ENCODE measurements around the gene DIPK1A.
A peak's percentile ranks its signal among the peaks of the same experiment; 100 is the strongest.

Gene DIPK1A

GRCh38 chr1:92922356-92923035, 38.8 kb downstream of the DIPK1A start:
- Histone ChIP-seq H3K27ac (ENCODE audit: low read depth, low read length) (peak overlapping the region; percentile 82), H3K9ac (ENCODE audit: low read length in 5 of 5) (peak overlapping the region in 1 of 5 donors; percentile 52), H3K9me3 (ENCODE audit: control insufficient read depth in 5 of 5, low read length in 5 of 5) (no peaks in the 10 kb centered on the region), H3K36me3 (ENCODE audit: control insufficient read depth in 5 of 5, insufficient read depth in 5 of 5, low read length in 5 of 5) (no peaks in the 10 kb centered on the region), H3K27me3 (ENCODE audit: control insufficient read depth in 5 of 5, insufficient read depth in 4 of 5, low read length in 5 of 5) (no peaks in the 10 kb centered on the region), H3K4me1 (ENCODE audit: control insufficient read depth in 5 of 5, insufficient read depth in 5 of 5, low read length in 5 of 5) (peaks cover 2 to 31% (median 22%) of the 10 kb centered on the region in 5 donors), H3K4me3 (ENCODE audit: low read depth in 1 of 5, low read length in 5 of 5) (peak overlapping the region in 3 of 5 donors; percentile 14 to 48 (median 23))

- no peaks in the 10 kb centered on the region for H3K36me3 ChIP-seq (ENCODE audit: control insufficient read depth in 5 of 5, insufficient read depth in 5 of 5, low read length in 5 of 5)
- H3K9me3 ChIP-seq (ENCODE audit: control insufficient read depth in 5 of 5, low read length in 5 of 5) = no peaks in the 10 kb centered on the region
- H3K27me3 ChIP-seq (ENCODE audit: control insufficient read depth in 5 of 5, insufficient read depth in 4 of 5, low read length in 5 of 5) = no peaks in the 10 kb centered on the region
- peaks cover 2 to 31% (median 22%) of the 10 kb centered on the region in 5 donors for H3K4me1 ChIP-seq (ENCODE audit: control insufficient read depth in 5 of 5, insufficient read depth in 5 of 5, low read length in 5 of 5)
- no peak overlapping the region for H3K4me3 ChIP-seq (ENCODE audit: low read depth in 1 of 5, low read length in 5 of 5)
- H3K9ac ChIP-seq (ENCODE audit: low read length in 5 of 5) = no peak overlapping the region
- peak overlapping the region; percentile 82 for H3K27ac ChIP-seq (ENCODE audit: low read depth, low read length)
These were observed 39.9 kb downstream of the DIPK1A start for GRCh38 chr1:92921031-92922023.

GRCh38 chr1:92916899-92917298, 44.4 kb downstream of the DIPK1A start:
- Histone ChIP-seq H3K27me3 (ENCODE audit: control insufficient read depth in 5 of 5, insufficient read depth in 4 of 5, low read length in 5 of 5) (no peaks in the 10 kb centered on the region), H3K27ac (ENCODE audit: low read depth, low read length) (no peak overlapping the region), H3K4me3 (ENCODE audit: low read depth in 1 of 5, low read length in 5 of 5) (no peak overlapping the region), H3K9me3 (ENCODE audit: control insufficient read depth in 5 of 5, low read length in 5 of 5) (no peaks in the 10 kb centered on the region), H3K9ac (ENCODE audit: low read length in 5 of 5) (no peak overlapping the region), H3K36me3 (ENCODE audit: control insufficient read depth in 5 of 5, insufficient read depth in 5 of 5, low read length in 5 of 5) (no peaks in the 10 kb centered on the region), H3K4me1 (ENCODE audit: control insufficient read depth in 5 of 5, insufficient read depth in 5 of 5, low read length in 5 of 5) (peaks cover 2 to 17% (median 8%) of the 10 kb centered on the region in 5 donors)

GRCh38 chr1:92915547-92915946, 45.7 kb downstream of the DIPK1A start:
- no peaks in the 10 kb centered on the region for H3K27me3 ChIP-seq (ENCODE audit: control insufficient read depth in 5 of 5, insufficient read depth in 4 of 5, low read length in 5 of 5)
- no peaks in the 10 kb centered on the region for H3K9me3 ChIP-seq (ENCODE audit: control insufficient read depth in 5 of 5, low read length in 5 of 5)
- peaks cover 0 to 4% (median 0%) of the 10 kb centered on the region in 5 donors for H3K4me1 ChIP-seq (ENCODE audit: control insufficient read depth in 5 of 5, insufficient read depth in 5 of 5, low read length in 5 of 5)

GRCh38 chr1:92913093-92913819, 48.0 kb downstream of the DIPK1A start:
- H3K9ac ChIP-seq (ENCODE audit: low read length in 5 of 5) = no peak overlapping the region
- no peak overlapping the region for H3K27ac ChIP-seq (ENCODE audit: low read depth, low read length)
- H3K27me3 ChIP-seq (ENCODE audit: control insufficient read depth in 5 of 5, insufficient read depth in 4 of 5, low read length in 5 of 5) = no peaks in the 10 kb centered on the region
- peaks cover 0 to 8% (median 0%) of the 10 kb centered on the region in 5 donors for H3K4me1 ChIP-seq (ENCODE audit: control insufficient read depth in 5 of 5, insufficient read depth in 5 of 5, low read length in 5 of 5)
- no peaks in the 10 kb centered on the region for H3K36me3 ChIP-seq (ENCODE audit: control insufficient read depth in 5 of 5, insufficient read depth in 5 of 5, low read length in 5 of 5)
- H3K9me3 ChIP-seq (ENCODE audit: control insufficient read depth in 5 of 5, low read length in 5 of 5) = no peaks in the 10 kb centered on the region
- H3K4me3 ChIP-seq (ENCODE audit: low read depth in 1 of 5, low read length in 5 of 5) = no peak overlapping the region

More at GRCh38 chr1:92915547-92915946, 45.7 kb downstream of the DIPK1A start:
- H3K36me3 ChIP-seq (ENCODE audit: control insufficient read depth in 5 of 5, insufficient read depth in 5 of 5, low read length in 5 of 5) = no peaks in the 10 kb centered on the region
- H3K9ac ChIP-seq (ENCODE audit: low read length in 5 of 5) = no peak overlapping the region
- no peak overlapping the region for H3K27ac ChIP-seq (ENCODE audit: low read depth, low read length)
- no peak overlapping the region for H3K4me3 ChIP-seq (ENCODE audit: low read depth in 1 of 5, low read length in 5 of 5)

GRCh38 chr1:92910081-92910480, 51.2 kb downstream of the DIPK1A start:
- Histone ChIP-seq H3K9me3 (ENCODE audit: control insufficient read depth in 5 of 5, low read length in 5 of 5) (no peaks in the 10 kb centered on the region), H3K4me3 (ENCODE audit: low read depth in 1 of 5, low read length in 5 of 5) (no peak overlapping the region), H3K27ac (ENCODE audit: low read depth, low read length) (no peak overlapping the region), H3K9ac (ENCODE audit: low read length in 5 of 5) (no peak overlapping the region), H3K4me1 (ENCODE audit: control insufficient read depth in 5 of 5, insufficient read depth in 5 of 5, low read length in 5 of 5) (peaks cover 0 to 8% (median 0%) of the 10 kb centered on the region in 5 donors), H3K36me3 (ENCODE audit: control insufficient read depth in 5 of 5, insufficient read depth in 5 of 5, low read length in 5 of 5) (no peaks in the 10 kb centered on the region), H3K27me3 (ENCODE audit: control insufficient read depth in 5 of 5, insufficient read depth in 4 of 5, low read length in 5 of 5) (no peaks in the 10 kb centered on the region)

GRCh38 chr1:92909321-92909720, 51.9 kb downstream of the DIPK1A start:
- peaks cover 0 to 8% (median 0%) of the 10 kb centered on the region in 5 donors for H3K4me1 ChIP-seq (ENCODE audit: control insufficient read depth in 5 of 5, insufficient read depth in 5 of 5, low read length in 5 of 5)
- H3K4me3 ChIP-seq (ENCODE audit: low read depth in 1 of 5, low read length in 5 of 5) = no peak overlapping the region
- H3K27me3 ChIP-seq (ENCODE audit: control insufficient read depth in 5 of 5, insufficient read depth in 4 of 5, low read length in 5 of 5) = no peaks in the 10 kb centered on the region
- H3K36me3 ChIP-seq (ENCODE audit: control insufficient read depth in 5 of 5, insufficient read depth in 5 of 5, low read length in 5 of 5) = no peaks in the 10 kb centered on the region
- H3K9me3 ChIP-seq (ENCODE audit: control insufficient read depth in 5 of 5, low read length in 5 of 5) = no peaks in the 10 kb centered on the region
- H3K27ac ChIP-seq (ENCODE audit: low read depth, low read length) = no peak overlapping the region
- no peak overlapping the region for H3K9ac ChIP-seq (ENCODE audit: low read length in 5 of 5)

GRCh38 chr1:92907949-92908684, 53.1 kb downstream of the DIPK1A start:
- Histone ChIP-seq H3K36me3 (ENCODE audit: control insufficient read depth in 5 of 5, insufficient read depth in 5 of 5, low read length in 5 of 5) (no peaks in the 10 kb centered on the region), H3K27ac (ENCODE audit: low read depth, low read length) (no peak overlapping the region), H3K4me3 (ENCODE audit: low read depth in 1 of 5, low read length in 5 of 5) (no peak overlapping the region), H3K9me3 (ENCODE audit: control insufficient read depth in 5 of 5, low read length in 5 of 5) (no peaks in the 10 kb centered on the region), H3K27me3 (ENCODE audit: control insufficient read depth in 5 of 5, insufficient read depth in 4 of 5, low read length in 5 of 5) (no peaks in the 10 kb centered on the region), H3K9ac (ENCODE audit: low read length in 5 of 5) (no peak overlapping the region), H3K4me1 (ENCODE audit: control insufficient read depth in 5 of 5, insufficient read depth in 5 of 5, low read length in 5 of 5) (peaks cover 0 to 8% (median 0%) of the 10 kb centered on the region in 5 donors)

GRCh38 chr1:92903765-92904164, 57.5 kb downstream of the DIPK1A start:
- Histone ChIP-seq H3K4me1 (ENCODE audit: control insufficient read depth in 5 of 5, insufficient read depth in 5 of 5, low read length in 5 of 5) (peaks cover 0 to 6% (median 0%) of the 10 kb centered on the region in 5 donors), H3K27me3 (ENCODE audit: control insufficient read depth in 5 of 5, insufficient read depth in 4 of 5, low read length in 5 of 5) (no peaks in the 10 kb centered on the region), H3K9ac (ENCODE audit: low read length in 5 of 5) (no peak overlapping the region), H3K4me3 (ENCODE audit: low read depth in 1 of 5, low read length in 5 of 5) (no peak overlapping the region), H3K27ac (ENCODE audit: low read depth, low read length) (no peak overlapping the region), H3K9me3 (ENCODE audit: control insufficient read depth in 5 of 5, low read length in 5 of 5) (peaks cover 0 to 5% (median 0%) of the 10 kb centered on the region in 5 donors), H3K36me3 (ENCODE audit: control insufficient read depth in 5 of 5, insufficient read depth in 5 of 5, low read length in 5 of 5) (peaks cover 0 to 6% (median 0%) of the 10 kb centered on the region in 5 donors)

Data from subcutaneous abdominal adipose tissue (tissue), 5 donors.